H1 (cell line): Measurements from ENCODE around the gene EIF4A2. TPM values are rescaled to one million over a fixed set of nuclear protein-coding genes. Genes with fewer than 3 reads are reported as not detected.

Experiments used
- ATF2 ChIP-seq: IDR thresholded peaks from 2 replicates; pipeline ENCODE4 v1.6.1; 2012; ENCODE audit warnings: low read length, inconsistent platforms
- YY1 ChIP-seq: IDR thresholded peaks from 2 replicates; pipeline ENCODE4 v1.6.1; 2011; ENCODE audit warnings: low read depth, mild to moderate bottlenecking, low read length
- ZNF274 ChIP-seq: IDR thresholded peaks from 2 replicates; pipeline ENCODE4 v1.7.0; 2012; ENCODE audit warnings: low read length, borderline replicate concordance; ENCODE audit errors: extremely low read depth
- polyA plus RNA-seq, 7 experiments: library from polyadenylated mRNA; depleted of rRNA in 3 of 7; stranded (reverse) in 5 of 7; unstranded in 2 of 7; fragments of >200 nt in 5 of 7; fragments of 200-250 nt in 2 of 7; gene quantifications; 1 replicate in 5 of 7; 2 replicates in 1 of 7; 4 replicates in 1 of 7; pipeline versions ENCODE4 v1.2.1 to v1.2.3, GENCODE V29; 2011 to 2013; ENCODE audit warnings: missing spikeins in 2 of 7, mixed read lengths in 2 of 7
- total RNA-seq: library from RNA; stranded (reverse); fragmentation: NEBNext Ultra II Directional; extraction: Animal tissue kit (Norgen Biotek cat#: 25700); gene quantifications from 2 replicates; pipeline ENCODE4 v1.2.1, GENCODE V29; 2021

Gene EIF4A2
- total and polyA plus RNA-seq, 2 of the 8 experiments (the other 6 are each of a cell fraction or from before 2014, with no cell fraction given): 527 to 604 TPM

DNA sequence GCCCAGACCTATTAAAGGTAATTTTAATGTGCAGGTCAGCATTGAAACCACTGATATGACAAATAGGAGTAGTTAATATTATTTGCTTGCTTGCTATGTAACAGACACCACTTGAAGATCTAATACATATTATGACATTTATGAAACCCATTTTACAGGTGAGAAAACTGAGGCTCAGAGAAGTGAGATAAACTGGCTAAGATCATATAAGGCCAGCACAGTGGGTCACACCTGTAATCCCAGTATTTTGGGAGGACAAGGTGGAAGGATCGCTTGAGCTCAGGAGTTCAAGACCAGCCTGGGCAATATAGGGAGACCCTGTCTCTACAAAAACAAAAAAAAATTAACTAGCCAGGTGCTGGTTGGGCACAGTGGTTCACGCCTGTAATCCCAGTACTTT lies 33.1 kb upstream of the EIF4A2 start (continued):
- TF ChIP-seq YY1: no peak
- no peak for TF ChIP-seq ZNF274
- no peak for TF ChIP-seq ATF2
